ENCODE measurements around the gene LRRC23.

Gene LRRC23

GRCh38 chr12:6899427-6899826 lies 5.2 kb upstream of the LRRC23 start:
- no peak overlapping the region for H3K9ac ChIP-seq (ENCODE audit: low read length)
- H3K36me3 ChIP-seq (ENCODE audit: insufficient read depth, low read length): no peaks in the 10 kb centered on the region
- no peaks in the 10 kb centered on the region for H3K27me3 ChIP-seq (ENCODE audit: insufficient read depth, low read length)
- H2AFZ ChIP-seq (ENCODE audit: low read length): no peak overlapping the region
- H3K4me1 ChIP-seq (ENCODE audit: insufficient read depth, low read length, severe bottlenecking): peaks cover 16% of the 10 kb centered on the region
- TF ChIP-seq CTCF (IDR thresholded peaks at IDR 0.05; ENCODE audit: low read length): no peak
- no peak for TF ChIP-seq EZH2 (IDR thresholded peaks at IDR 0.05; ENCODE audit: borderline replicate concordance, low read length)
- H3K9me3 ChIP-seq (ENCODE audit: low read length): no peaks in the 10 kb centered on the region
- H3F3A ChIP-seq (ENCODE audit: insufficient read depth, low read length): no peaks in the 10 kb centered on the region
- H3K4me3 ChIP-seq (ENCODE audit: low read depth, low read length, poor library complexity, severe bottlenecking): no peak overlapping the region
- no peaks in the 10 kb centered on the region for H3K79me2 ChIP-seq (ENCODE audit: insufficient read depth, low read length)
- H3K9me2 ChIP-seq (ENCODE audit: low read depth, low read length): no peaks in the 10 kb centered on the region
- H4K20me1 ChIP-seq (ENCODE audit: insufficient read depth, low read length): no peaks in the 10 kb centered on the region
- H3K4me2 ChIP-seq (ENCODE audit: low read length): no peak overlapping the region
- no peak overlapping the region for H3K27ac ChIP-seq (ENCODE audit: low read depth, low read length, poor library complexity, severe bottlenecking)

- Histone ChIP-seq H3K4me1 (ENCODE audit: insufficient read depth, low read length, severe bottlenecking) (peaks cover 18% of the 10 kb centered on the region), H4K20me1 (ENCODE audit: insufficient read depth, low read length) (no peaks in the 10 kb centered on the region), H3K36me3 (ENCODE audit: insufficient read depth, low read length) (no peaks in the 10 kb centered on the region), H3K79me2 (ENCODE audit: insufficient read depth, low read length) (no peaks in the 10 kb centered on the region), H3K4me2 (ENCODE audit: low read length) (no peak overlapping the region), H3K9me2 (ENCODE audit: low read depth, low read length) (no peaks in the 10 kb centered on the region), H2AFZ (ENCODE audit: low read length) (no peak overlapping the region), H3K27me3 (ENCODE audit: insufficient read depth, low read length) (no peaks in the 10 kb centered on the region), H3K9me3 (ENCODE audit: low read length) (no peaks in the 10 kb centered on the region), H3K9ac (ENCODE audit: low read length) (no peak overlapping the region), H3F3A (ENCODE audit: insufficient read depth, low read length) (no peaks in the 10 kb centered on the region), H3K27ac (ENCODE audit: low read depth, low read length, poor library complexity, severe bottlenecking) (no peak overlapping the region), H3K4me3 (ENCODE audit: low read depth, low read length, poor library complexity, severe bottlenecking) (no peak overlapping the region)
- no peak for TF ChIP-seq EZH2 (IDR thresholded peaks at IDR 0.05; ENCODE audit: borderline replicate concordance, low read length)
- TF ChIP-seq CTCF (IDR thresholded peaks at IDR 0.05; ENCODE audit: low read length): no peak
Measured at GRCh38 chr12:6899837-6900519, 4.6 kb upstream of the LRRC23 start.

- Histone ChIP-seq H3K27ac (ENCODE audit: low read depth, low read length, poor library complexity, severe bottlenecking) (no peak overlapping the region), H3K9me2 (ENCODE audit: low read depth, low read length) (no peaks in the 10 kb centered on the region), H3K4me2 (ENCODE audit: low read length) (no peak overlapping the region), H3K9ac (ENCODE audit: low read length) (no peak overlapping the region), H2AFZ (ENCODE audit: low read length) (no peak overlapping the region), H3K79me2 (ENCODE audit: insufficient read depth, low read length) (no peaks in the 10 kb centered on the region), H4K20me1 (ENCODE audit: insufficient read depth, low read length) (no peaks in the 10 kb centered on the region), H3K9me3 (ENCODE audit: low read length) (no peaks in the 10 kb centered on the region), H3K4me1 (ENCODE audit: insufficient read depth, low read length, severe bottlenecking) (peaks cover 24% of the 10 kb centered on the region), H3K4me3 (ENCODE audit: low read depth, low read length, poor library complexity, severe bottlenecking) (no peak overlapping the region), H3K36me3 (ENCODE audit: insufficient read depth, low read length) (no peaks in the 10 kb centered on the region), H3K27me3 (ENCODE audit: insufficient read depth, low read length) (no peaks in the 10 kb centered on the region), H3F3A (ENCODE audit: insufficient read depth, low read length) (no peaks in the 10 kb centered on the region)
- TF ChIP-seq EZH2 (IDR thresholded peaks at IDR 0.05; ENCODE audit: borderline replicate concordance, low read length) (no peak), CTCF (IDR thresholded peaks at IDR 0.05; ENCODE audit: low read length) (no peak)
Measured at GRCh38 chr12:6902448-6902847, 2.2 kb upstream of the LRRC23 start.
